Loucy (cell line): Measurements from ENCODE around the gene MEGF9.
A peak's percentile ranks its signal among the peaks of the same experiment; 100 is the strongest.

Source experiments
- H2AFZ ChIP-seq: fragments of 200-600 bp; sonication (generic); 2 replicates; pipeline ENCODE4 v1.6.0; 2016; ENCODE audit warnings: antibody characterized with exemption, mild to moderate bottlenecking, low read length, moderate library complexity
- H3F3A ChIP-seq: fragments of 200-600 bp; 2 replicates; pipeline ENCODE4 v1.6.0; 2016; ENCODE audit warnings: antibody characterized with exemption, low read depth, mild to moderate bottlenecking
- H3K27me3 ChIP-seq: fragments of 200-600 bp; sonication (generic); 2 replicates; pipeline ENCODE4 v1.6.1; 2014; ENCODE audit warnings: low read length, mild to moderate bottlenecking; ENCODE audit not compliant: insufficient read depth, poor library complexity, severe bottlenecking
- H3K36me3 ChIP-seq: fragments of 200-600 bp; sonication (generic); 2 replicates; pipeline ENCODE4 v1.6.1; 2016; ENCODE audit warnings: low read length; ENCODE audit not compliant: insufficient read depth
- H3K4me1 ChIP-seq: fragments of 200-600 bp; sonication (generic); 2 replicates; pipeline ENCODE4 v1.5.1; 2014; ENCODE audit warnings: low read length, mild to moderate bottlenecking; ENCODE audit not compliant: insufficient read depth, poor library complexity, severe bottlenecking
- H3K4me2 ChIP-seq: fragments of 200-600 bp; sonication (generic); 2 replicates; pipeline ENCODE4 v1.6.0; 2014; ENCODE audit warnings: antibody characterized with exemption, low read length, low read depth, mild to moderate bottlenecking; ENCODE audit not compliant: poor library complexity, severe bottlenecking
- H3K4me3 ChIP-seq: fragments of 200-600 bp; sonication (generic); 2 replicates; pipeline ENCODE4 v1.5.1; 2014; ENCODE audit warnings: low read length, mild to moderate bottlenecking, mixed read lengths; ENCODE audit not compliant: poor library complexity, severe bottlenecking
- H3K79me2 ChIP-seq: fragments of 200-600 bp; sonication (generic); 2 replicates; pipeline ENCODE4 v1.6.1; 2014; ENCODE audit warnings: low read length; ENCODE audit not compliant: insufficient read depth
- H3K9ac ChIP-seq: fragments of 200-600 bp; sonication (generic); 2 replicates; pipeline ENCODE4 v1.6.0; 2014; ENCODE audit warnings: mild to moderate bottlenecking, low read depth, low read length, moderate library complexity; ENCODE audit not compliant: poor library complexity, severe bottlenecking
- H3K9me2 ChIP-seq: fragments of 200-600 bp; sonication (generic); replicated peaks from 2 replicates; pipeline ENCODE4 v1.6.1; 2016; ENCODE audit warnings: low read depth, low read length, mixed read lengths
- H3K9me3 ChIP-seq: fragments of 200-600 bp; sonication (generic); 2 replicates; pipeline ENCODE4 v1.6.1; 2014; ENCODE audit warnings: mild to moderate bottlenecking, antibody characterized with exemption, low read length, low read depth; ENCODE audit not compliant: insufficient read depth
- H4K20me1 ChIP-seq: fragments of 200-600 bp; sonication (generic); 2 replicates; pipeline ENCODE4 v1.6.0; 2014; ENCODE audit warnings: antibody characterized with exemption, low read length, mild to moderate bottlenecking; ENCODE audit not compliant: insufficient read depth, poor library complexity, severe bottlenecking
- CTCF ChIP-seq: fragments of 200-600 bp; sonication (generic); conservative IDR thresholded peaks from 2 replicates; pipeline ENCODE4 v1.5.1; 2014; ENCODE audit warnings: mild to moderate bottlenecking, antibody characterized with exemption, low read length
- EZH2phosphoT487 ChIP-seq: fragments of 200-600 bp; IDR thresholded peaks from 2 replicates; pipeline ENCODE4 v1.6.1; 2018; ENCODE audit warnings: antibody characterized with exemption, mild to moderate bottlenecking, moderate library complexity, borderline replicate concordance

The MEGF9 gene

GRCh38 chr9:120697448-120697847 is 16.8 kb downstream of the MEGF9 start:
- no peak overlapping the region for H2AFZ ChIP-seq
- H3K9me3 ChIP-seq, result no peaks in the 10 kb centered on the region
- no peak overlapping the region for H3K9ac ChIP-seq
- no peaks in the 10 kb centered on the region for H3K9me2 ChIP-seq
- H3K4me3 ChIP-seq, result no peak overlapping the region
- H3K4me2 ChIP-seq, result no peak overlapping the region
- TF ChIP-seq CTCF, result no peak
- TF ChIP-seq EZH2phosphoT487, result no peak
- H3K36me3 ChIP-seq, result no peaks in the 10 kb centered on the region
- H3K79me2 ChIP-seq, result no peaks in the 10 kb centered on the region
- H3K27me3 ChIP-seq, result no peaks in the 10 kb centered on the region
- no peaks in the 10 kb centered on the region for H4K20me1 ChIP-seq
- peaks cover 26% of the 10 kb centered on the region for H3K4me1 ChIP-seq
- H3F3A ChIP-seq, result no peaks in the 10 kb centered on the region

GRCh38 chr9:120696551-120697230 is 17.6 kb downstream of the MEGF9 start:
- H3K4me3 ChIP-seq, result no peak overlapping the region
- H3K79me2 ChIP-seq, result no peaks in the 10 kb centered on the region
- H3K27me3 ChIP-seq, result no peaks in the 10 kb centered on the region
- no peak overlapping the region for H3K9ac ChIP-seq
- no peaks in the 10 kb centered on the region for H3F3A ChIP-seq
- no peaks in the 10 kb centered on the region for H4K20me1 ChIP-seq
- H3K4me2 ChIP-seq, result no peak overlapping the region
- peaks cover 29% of the 10 kb centered on the region for H3K4me1 ChIP-seq
- no peaks in the 10 kb centered on the region for H3K9me3 ChIP-seq
- no peaks in the 10 kb centered on the region for H3K9me2 ChIP-seq
- no peak overlapping the region for H2AFZ ChIP-seq
- no peak for TF ChIP-seq EZH2phosphoT487
- no peak for TF ChIP-seq CTCF
- H3K36me3 ChIP-seq, result no peaks in the 10 kb centered on the region

GRCh38 chr9:120694559-120694958 is 19.7 kb downstream of the MEGF9 start:
- Histone ChIP-seq H3K9me3 (no peaks in the 10 kb centered on the region), H3K4me3 (no peak overlapping the region), H4K20me1 (no peaks in the 10 kb centered on the region), H3K4me2 (peak overlapping the region; percentile 18), H3K9ac (no peak overlapping the region), H3K79me2 (no peaks in the 10 kb centered on the region), H3F3A (no peaks in the 10 kb centered on the region), H3K36me3 (no peaks in the 10 kb centered on the region), H3K4me1 (peaks cover 35% of the 10 kb centered on the region), H3K27me3 (no peaks in the 10 kb centered on the region), H3K9me2 (no peaks in the 10 kb centered on the region), H2AFZ (no peak overlapping the region)
- TF ChIP-seq EZH2phosphoT487 (no peak), CTCF (no peak)
